Retinal pigment epithelial cell (primary cell): Measurements from ENCODE around the gene NRSN2.

ENCODE experiments used
- DNase-seq: peaks from one replicate; pipeline ENCODE4 v3.0.0-alpha.2; 2010; ENCODE audit warnings: low read depth
- H3K4me3 ChIP-seq: 2 replicates; pipeline ENCODE4 v1.5.1; 2011; ENCODE audit warnings: mild to moderate bottlenecking, low read length, control low read depth, moderate library complexity
- TF ChIP-seq, protein P1 (sequence below): conservative IDR thresholded peaks from 2 replicates; pipeline ENCODE4 v1.5.1; 2011; ENCODE audit warnings: low read depth, low read length, control low read depth, inconsistent platforms

The NRSN2 gene

GRCh38 chr20:400128-400453, 53.2 kb downstream of the NRSN2 start:
- TF ChIP-seq, protein P1, sequence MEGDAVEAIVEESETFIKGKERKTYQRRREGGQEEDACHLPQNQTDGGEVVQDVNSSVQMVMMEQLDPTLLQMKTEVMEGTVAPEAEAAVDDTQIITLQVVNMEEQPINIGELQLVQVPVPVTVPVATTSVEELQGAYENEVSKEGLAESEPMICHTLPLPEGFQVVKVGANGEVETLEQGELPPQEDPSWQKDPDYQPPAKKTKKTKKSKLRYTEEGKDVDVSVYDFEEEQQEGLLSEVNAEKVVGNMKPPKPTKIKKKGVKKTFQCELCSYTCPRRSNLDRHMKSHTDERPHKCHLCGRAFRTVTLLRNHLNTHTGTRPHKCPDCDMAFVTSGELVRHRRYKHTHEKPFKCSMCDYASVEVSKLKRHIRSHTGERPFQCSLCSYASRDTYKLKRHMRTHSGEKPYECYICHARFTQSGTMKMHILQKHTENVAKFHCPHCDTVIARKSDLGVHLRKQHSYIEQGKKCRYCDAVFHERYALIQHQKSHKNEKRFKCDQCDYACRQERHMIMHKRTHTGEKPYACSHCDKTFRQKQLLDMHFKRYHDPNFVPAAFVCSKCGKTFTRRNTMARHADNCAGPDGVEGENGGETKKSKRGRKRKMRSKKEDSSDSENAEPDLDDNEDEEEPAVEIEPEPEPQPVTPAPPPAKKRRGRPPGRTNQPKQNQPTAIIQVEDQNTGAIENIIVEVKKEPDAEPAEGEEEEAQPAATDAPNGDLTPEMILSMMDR = no peak
- no peak for DNase-seq
- no peak overlapping the region for H3K4me3 ChIP-seq

DNA sequence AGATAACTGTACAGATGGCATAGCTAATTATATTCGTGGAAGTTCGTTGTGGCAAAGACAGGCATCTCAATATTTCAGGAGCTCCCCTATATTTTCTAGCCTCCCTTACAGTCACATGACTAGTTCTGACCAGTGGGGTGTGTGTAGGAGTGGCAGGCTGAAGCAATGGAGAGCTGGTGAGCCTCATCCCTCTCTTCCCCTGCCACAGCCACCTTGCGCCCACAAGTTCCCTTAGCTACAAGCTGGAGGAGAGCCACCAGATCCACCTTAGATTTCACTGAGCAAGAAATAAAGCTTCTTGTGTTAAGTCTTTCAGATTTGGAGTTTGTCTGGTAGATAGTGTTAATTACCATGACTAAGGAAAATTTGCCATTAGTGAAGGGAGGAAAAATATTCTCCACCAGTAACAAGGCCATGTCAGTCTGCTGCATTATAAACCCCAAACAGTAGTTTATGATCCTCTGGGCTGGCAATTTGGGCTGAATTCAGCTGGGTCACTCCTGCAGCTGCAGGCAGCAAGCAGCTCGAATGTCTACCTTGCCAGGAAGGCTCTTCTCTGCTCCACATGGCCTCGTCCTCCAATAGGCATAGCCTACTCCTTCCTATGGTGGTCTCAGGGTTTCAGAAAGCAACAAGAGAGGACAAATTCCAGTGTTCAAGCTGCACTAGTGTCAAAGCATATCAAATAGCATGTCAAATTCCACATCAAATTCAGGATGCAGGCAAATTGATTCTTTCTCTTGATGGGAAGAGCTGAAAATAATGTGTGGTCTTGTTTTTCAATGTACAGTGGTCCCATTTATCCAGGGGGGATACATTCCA, 53.8 kb downstream of the NRSN2 start:
- no peak overlapping the region for H3K4me3 ChIP-seq
- TF ChIP-seq, protein P1 = no peak
- DNase-seq = no peak

GRCh38 chr20:401682-402495, 55.0 kb downstream of the NRSN2 start:
- no peak for DNase-seq
- TF ChIP-seq, protein P1 = no peak

DNA sequence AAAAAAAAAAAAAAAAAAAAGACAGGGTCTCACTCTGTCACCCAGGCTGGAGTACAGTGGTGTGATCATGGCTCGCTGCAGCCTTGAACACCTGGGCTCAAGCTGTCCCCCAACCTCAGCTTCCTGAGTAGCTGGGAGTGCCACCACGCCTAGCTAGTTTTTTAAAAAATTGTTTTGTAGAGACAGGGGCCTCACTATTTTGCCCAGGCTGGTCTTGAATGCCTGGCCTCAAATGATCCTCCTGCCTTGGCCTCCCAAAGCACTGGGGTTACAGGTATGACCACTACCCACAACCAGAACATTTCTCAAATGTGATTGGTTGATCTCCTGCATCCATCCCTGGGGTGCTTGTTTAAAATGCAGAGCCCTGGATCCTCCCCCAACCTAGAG, 55.6 kb downstream of the NRSN2 start:
- no peak for DNase-seq
- H3K4me3 ChIP-seq = no peak overlapping the region
- TF ChIP-seq, protein P1 = no peak

More at GRCh38 chr20:401682-402495, 55.0 kb downstream of the NRSN2 start:
- H3K4me3 ChIP-seq = no peak overlapping the region

DNA sequence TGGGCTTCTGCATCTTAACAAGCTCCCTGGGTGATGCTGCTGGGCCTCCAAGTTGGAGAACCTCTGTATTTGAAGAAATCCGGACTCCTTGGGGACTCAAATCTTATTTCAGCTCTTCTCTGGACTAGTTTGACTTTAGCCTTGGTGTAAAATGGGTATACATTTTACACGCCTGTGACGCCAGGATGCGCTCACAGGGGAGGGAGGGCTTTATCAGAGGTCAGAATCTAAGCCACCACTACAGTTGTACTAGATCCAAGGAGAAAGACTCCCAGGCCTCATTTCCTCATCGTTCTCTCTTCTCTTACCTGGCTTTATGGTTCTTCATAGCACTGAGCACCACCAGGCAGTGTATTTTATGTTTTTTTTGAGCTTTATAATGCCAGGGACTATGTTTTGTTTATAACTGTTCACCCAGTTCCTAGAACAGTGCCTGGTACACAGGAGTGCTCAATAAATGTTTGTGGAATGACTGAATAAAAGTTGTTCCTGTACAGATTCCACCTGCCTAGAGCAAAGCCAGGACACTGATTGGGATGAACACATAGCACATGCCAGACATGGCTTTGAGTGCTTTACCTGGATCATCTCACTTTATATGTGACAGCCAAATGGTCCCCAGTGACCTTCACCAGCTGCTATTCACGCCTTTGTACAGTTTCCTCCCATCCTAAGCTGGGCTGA, 56.1 kb downstream of the NRSN2 start:
- no peak overlapping the region for H3K4me3 ChIP-seq
- DNase-seq = no peak
- TF ChIP-seq, protein P1 = no peak

DNA sequence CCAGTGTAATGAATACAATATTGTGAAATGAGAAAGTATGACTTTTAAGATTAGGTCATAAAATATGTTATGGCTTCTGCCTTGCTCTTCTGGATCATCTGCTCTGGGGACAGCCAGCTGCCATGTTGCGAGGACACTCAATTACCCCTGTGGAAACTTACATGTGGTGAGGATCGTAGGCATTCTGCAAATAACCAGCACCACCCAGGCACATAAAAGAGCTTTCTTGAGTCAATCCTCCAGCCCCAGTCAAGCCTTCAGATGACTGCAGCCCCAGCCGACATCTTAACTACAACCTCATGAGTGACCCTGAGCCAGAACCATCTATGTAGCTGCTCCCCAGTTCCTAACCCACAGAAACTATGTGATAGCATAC, 56.7 kb downstream of the NRSN2 start:
- H3K4me3 ChIP-seq = no peak overlapping the region
- DNase-seq = no peak
- TF ChIP-seq, protein P1 = no peak
